GM15510 (cell line): ENCODE results near the gene DMWD.

Experiments
- POLR2A ChIP-seq: IDR thresholded peaks from 3 replicates; pipeline ENCODE4 v1.6.1; 2011; ENCODE audit warnings: borderline replicate concordance; ENCODE audit not compliant: insufficient read length; ENCODE audit errors: extremely low read depth

DMWD gene

DNA sequence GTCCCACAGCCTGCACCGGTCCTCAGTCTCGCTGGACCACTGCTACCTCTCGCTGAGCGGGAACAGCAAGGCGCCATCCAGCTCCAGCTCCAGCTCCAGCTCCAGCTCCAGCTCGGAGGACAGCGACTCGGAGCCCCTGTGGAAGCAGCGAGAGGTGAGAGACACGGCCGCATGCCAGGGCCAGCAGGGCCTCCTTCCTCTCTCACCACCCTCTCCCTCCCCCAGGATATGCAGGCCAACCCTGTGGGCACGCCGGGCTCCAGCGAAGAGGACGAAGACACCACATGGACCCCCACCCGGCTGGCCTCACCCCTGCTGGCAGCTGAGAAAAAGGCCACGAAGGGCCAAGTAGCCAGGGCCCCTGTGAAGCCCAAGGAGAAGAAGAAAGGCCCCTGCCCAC, 30.9 kb downstream of the DMWD start:
- no peak for TF ChIP-seq POLR2A

DNA sequence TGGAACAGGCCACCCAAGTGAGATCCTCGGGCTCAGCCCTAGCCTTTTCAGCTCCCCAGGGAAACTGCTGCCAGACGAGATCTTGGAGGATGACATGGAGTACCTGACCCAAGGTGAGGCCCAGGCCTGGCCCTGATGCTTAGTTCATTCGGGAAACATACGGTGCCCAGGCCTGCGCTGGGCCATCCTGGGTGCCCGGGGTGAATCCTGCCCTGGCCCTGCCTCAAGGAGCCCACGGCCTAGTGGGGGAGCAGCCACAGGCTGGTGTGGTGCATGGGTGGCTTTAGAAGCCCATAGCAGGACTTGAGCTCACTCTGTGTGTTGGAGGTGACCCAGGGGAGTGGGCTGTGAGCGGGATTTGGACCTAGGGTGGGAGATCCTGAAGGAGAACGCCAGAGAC, 33.7 kb downstream of the DMWD start:
- TF ChIP-seq POLR2A: no peak

DNA sequence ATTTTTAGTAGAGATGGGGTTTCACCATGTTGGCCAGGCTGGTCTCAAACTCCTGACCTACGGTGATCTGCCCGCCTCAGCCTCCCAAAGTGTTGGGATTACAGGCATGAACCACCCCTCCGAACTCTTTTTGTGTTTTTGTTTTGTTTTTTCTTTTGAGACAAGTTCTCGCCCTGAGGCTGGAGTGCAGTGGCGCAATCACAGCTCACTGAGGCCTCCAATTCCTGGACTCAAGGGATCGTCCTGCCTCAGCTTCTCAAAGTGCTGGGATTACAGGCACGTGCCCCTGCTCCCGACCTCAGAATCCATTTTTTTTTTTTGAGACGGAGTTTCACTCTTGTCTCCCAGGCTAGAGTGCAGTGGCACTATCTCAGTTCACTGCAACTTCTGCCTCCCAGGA, 35.0 kb downstream of the DMWD start:
- no peak for TF ChIP-seq POLR2A

DNA sequence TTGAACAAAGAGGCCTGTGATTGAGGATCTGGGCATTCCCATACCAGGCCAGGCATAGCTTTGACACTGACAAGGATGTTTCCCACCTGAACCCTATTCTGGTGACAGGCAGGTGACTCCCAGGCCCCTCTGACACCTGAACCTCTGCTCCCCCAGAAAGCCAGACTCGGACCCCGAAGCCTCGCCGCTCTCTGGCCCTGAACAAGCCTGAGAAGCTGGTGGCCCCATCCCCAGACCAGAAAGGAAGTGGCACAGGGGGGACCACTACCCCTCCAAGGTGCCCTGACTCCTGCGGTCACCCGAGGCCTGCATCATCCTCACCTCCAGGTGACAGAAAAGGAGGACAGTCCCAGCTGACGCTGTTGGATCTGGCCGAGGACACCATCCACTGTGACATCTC, 38.3 kb downstream of the DMWD start:
- TF ChIP-seq POLR2A: no peak

DNA sequence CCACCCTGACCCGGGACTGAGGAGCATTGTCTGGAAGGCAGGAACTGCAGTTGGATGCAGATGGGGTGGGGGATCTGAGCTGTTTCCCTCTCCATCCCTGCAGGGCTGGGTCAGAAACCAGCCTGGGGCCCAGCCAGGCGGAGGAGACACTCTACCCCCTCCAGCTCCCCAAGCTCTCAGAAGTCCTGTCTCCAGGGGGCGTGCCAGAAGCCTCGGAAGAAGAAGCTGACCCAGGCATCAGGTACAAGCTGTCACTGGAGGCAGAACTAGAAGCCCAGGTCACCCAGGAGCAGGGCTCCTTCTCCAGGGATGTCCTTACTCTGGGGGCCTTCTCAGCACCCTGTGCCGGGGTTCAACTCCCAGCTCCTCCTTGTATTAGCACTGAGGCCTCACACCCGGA, 39.1 kb downstream of the DMWD start:
- TF ChIP-seq POLR2A: no peak

DNA sequence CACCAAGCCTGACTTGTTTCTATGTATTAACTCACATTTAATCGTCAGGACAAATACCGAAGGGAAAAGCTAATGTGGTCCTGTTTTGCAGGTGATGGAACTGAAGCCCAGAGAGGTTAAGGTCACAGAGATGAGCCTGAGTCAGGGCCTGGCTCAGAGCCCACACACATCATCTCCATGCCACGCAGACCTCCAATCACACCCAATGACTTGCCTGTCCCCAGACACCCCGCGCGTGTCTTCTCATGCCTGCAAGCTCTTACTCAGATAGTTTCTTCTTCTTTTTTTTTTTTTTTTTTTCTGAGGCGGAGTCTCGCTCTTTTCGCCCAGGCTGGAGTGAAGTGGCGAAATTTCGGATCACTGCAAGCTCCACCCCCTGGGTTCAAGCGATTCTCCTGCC, 40.0 kb downstream of the DMWD start:
- no peak for TF ChIP-seq POLR2A

DNA sequence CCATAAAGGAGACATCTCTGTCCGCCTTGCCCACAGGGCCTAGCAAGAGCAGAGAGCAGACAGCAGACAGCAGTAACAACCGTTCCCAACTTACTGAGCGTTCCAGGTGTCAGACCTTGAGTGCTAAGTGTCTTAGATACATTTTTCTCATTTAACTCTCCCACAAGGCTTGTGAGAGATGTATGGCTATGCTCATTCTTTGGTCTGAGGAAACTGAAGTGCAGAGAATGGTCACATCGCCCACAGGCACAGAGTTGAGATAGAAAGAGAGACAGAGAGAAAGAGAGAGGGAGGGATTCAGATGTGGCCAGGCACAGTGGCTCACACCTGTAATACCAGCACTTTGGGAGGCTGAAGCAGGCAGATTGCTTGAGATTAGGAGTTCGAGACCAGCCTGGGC, 45.1 kb downstream of the DMWD start:
- no peak for TF ChIP-seq POLR2A

DNA sequence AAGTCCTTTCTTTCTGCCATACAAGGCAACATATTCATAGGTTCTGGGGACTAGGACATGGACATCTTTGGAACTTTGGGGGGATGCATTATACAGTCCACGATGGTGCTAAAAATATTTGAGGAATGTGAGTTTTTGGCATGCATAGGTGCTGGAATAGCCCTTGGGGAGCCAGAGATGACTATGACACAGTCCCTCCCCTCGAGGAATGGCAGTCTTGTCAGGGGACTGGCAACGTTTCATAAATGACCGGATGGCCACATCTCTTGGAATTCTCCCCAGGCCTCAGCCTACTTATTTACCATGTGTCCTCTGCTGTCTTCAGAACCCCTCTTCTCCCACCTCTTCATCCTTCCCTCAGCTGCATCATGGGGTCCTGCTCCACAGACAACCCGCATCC, 45.8 kb downstream of the DMWD start:
- no peak for TF ChIP-seq POLR2A

DNA sequence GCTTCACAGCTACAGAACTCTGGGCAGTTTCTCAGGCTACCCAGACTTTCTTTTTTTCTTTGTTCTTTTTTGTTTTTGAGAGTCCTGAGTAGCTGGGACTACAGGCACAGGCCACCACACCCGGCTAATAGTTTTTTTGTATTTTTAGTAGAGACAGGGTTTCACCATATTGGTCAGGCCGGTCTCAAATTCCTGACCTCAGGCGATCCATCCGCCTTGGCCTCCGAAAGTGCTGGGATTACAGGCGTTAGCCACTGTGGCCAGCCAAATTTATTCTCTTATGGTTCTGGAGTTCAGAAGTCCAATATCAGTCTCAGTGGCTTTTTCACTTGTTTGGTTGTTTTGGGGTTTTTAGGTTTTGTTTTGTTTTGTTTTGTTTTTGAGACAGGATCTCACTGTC, 47.0 kb downstream of the DMWD start:
- no peak for TF ChIP-seq POLR2A

DNA sequence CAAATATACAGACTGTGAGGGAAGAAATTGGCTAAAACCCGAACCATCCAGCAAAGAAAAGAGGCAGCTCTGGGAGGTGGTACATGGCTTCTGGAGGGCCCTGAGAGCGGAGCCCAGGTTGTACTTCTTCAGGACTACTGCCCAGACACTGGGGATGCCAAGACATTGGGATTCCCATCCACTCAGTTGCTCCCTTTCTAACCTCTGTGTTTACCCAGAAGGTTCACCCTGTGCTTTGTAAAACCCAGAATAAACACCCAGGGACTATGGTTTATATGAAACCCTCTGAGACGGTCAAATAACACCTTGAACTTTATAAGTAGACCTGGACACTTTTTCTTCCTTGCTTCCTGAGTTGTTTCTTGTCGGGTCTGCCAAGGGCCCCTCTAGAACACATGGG, 49.7 kb downstream of the DMWD start:
- TF ChIP-seq POLR2A: no peak

DNA sequence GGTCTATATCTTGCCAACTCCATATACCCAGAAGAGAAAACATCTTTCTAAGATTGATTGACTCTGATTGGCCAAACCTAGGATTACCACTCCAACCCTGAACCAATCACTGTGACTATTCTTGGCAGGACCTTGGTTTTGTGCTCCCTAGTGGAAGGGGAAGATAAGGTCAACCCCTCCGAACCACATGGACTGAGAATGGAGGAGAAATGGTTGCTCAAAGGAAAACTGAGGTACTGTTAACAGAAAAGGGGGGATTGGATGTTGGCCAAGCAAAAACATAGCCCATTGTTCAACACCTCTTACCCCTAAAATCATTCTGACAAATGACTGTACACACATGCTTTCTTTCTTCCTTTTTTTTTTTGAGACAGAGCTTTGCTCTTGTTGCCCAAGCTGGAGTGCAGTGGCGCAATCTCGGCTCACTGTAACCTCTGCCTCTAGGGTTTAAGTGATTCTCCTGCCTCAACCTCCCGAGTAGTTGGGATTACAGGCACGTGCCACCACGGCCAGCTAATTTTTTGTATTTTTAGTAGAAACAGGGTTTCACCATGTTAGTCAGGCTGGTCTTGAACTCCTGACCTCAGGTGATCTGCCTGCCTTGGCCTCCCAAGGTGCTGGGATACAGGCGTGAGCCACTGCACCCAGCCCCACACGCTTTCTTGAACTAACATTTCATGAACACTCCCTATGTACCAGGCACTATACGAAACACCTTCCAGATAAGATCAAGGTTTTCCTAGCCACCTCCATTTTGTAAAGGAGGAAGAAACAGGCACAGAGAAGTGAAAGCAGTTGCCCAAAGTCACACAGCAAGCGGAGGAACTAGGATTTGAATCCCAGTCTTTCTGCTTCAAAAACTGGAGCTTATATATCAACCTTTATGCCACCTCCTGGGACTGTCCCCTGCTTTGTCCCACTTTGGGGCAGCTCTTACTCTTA, 52.9 kb downstream of the DMWD start:
- TF ChIP-seq POLR2A: no peak

DNA sequence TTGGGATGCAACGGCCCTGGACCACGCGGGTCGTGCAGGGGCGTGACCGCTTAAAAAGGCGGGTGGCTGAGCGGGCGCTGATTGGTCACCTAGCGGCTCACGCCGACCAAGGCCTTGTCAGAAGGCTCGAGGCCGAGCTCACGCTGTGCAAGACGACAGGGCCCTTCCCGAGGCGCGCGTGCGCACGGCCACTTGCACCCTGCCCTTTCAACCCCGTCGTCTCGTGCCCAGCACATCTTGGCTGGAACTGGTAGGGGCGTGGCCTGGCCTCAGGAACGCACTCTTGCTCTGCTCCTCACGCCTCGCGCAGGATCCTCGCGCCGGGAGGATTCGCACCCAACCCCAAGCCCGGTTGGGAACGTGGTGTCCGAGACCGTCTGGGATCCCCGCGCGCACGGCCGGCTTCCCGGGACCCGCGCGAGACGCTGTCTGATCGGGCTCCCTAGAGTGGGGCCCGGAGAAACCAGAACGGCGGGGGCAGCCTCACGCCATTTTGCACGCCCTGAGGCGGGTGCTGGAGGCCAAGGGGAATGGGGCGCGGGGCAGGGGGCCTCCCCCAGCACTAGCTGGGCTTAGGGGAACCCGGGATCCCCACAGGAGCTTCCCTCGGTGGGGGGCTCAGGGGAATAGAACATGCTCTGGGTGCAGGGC, 59.4 kb downstream of the DMWD start, which contains the start of gene MEIOSIN:
Gene MEIOSIN, plus strand, starts transcription at position 280 of the 651 bp plus-strand sequence. CDS start 1,938 bp downstream, outside the sequence.
- no peak for TF ChIP-seq POLR2A
